Neural crest cell (in vitro differentiated cells): Measurements from ENCODE around the gene HSPA4. TPM values are rescaled to one million over a fixed set of nuclear protein-coding genes. Genes with fewer than 3 reads are reported as not detected.

ENCODE experiments used
- DNase-seq: peaks from one replicate; pipeline ENCODE4 v3.0.0; 2021; ENCODE audit warnings: low read depth, mixed read lengths, low spot score
- H3K27ac Mint-ChIP-seq: one replicate; pipeline ENCODE4 v1.8.0; 2021; ENCODE audit warnings: mild to moderate bottlenecking, mixed read lengths; ENCODE audit not compliant: unreplicated experiment
- H3K27me3 Mint-ChIP-seq: 2 replicates; pipeline ENCODE4 v1.8.0; 2021; ENCODE audit warnings: low read depth, mild to moderate bottlenecking, mixed read lengths
- H3K36me3 Mint-ChIP-seq: 2 replicates; pipeline ENCODE4 v1.8.0; 2021; ENCODE audit warnings: low read depth, mild to moderate bottlenecking, mixed read lengths
- H3K4me1 Mint-ChIP-seq: 2 replicates; pipeline ENCODE4 v1.8.0; 2021; ENCODE audit warnings: mixed read lengths
- H3K4me3 Mint-ChIP-seq: one replicate; pipeline ENCODE4 v1.8.0; 2021; ENCODE audit warnings: mild to moderate bottlenecking, mixed read lengths
- H3K9me3 Mint-ChIP-seq: 2 replicates; pipeline ENCODE4 v1.8.0; 2021; ENCODE audit warnings: mixed read lengths
- CTCF ChIP-seq: fragments of 200-600 bp; sonication (generic); conservative IDR thresholded peaks from 2 replicates; pipeline ENCODE4 v1.5.0; 2021; ENCODE audit warnings: antibody characterized with exemption, mild to moderate bottlenecking
- total RNA-seq: library from RNA; stranded (reverse); gene quantifications from 2 replicates; pipeline ENCODE4 v1.2.1, GENCODE V29; 2021

Gene HSPA4
- total RNA-seq, 1 donor from 2014 or later: 161 TPM

DNA sequence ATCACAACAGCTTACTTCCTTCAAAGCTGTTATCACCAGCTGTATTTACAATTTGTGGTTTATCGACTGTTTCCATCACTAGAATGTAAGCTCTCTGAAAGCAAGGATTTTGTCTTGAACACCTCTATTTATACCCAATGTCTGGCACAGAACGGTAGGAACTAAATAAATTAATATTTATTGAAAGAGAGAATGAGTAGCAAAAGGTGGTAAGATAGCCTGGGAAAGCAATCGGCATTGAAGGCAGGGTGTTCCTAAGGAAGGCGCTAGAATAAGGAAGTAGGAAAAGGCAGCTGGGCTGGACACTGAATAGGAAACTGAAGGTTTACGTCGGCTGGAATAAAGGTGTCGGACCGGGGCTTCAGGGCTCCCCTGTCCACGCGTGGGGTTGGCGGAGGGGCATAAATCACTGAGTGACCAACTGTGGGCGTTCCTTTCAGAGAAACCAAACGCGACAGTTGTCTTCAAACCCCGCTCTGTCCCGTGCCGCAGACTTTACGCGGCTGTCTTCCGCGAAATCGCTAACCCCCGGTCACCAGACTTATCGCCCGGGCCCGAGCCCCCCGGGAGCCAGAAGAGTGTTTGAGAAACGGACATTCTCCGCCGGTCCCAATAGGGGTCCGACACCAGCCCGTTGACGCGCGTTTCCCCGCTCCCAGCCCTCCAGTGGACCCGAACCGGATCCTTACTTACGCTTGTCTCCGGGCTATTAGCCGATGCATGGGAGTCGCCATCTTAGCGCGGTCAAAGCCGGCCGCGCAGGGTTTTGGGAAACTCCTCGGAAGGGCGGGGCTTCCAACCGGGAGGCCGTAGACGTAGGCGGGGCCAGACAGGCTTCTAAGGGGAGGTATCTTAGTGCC, 25.8 kb upstream of the HSPA4 start, which contains the start of gene ZCCHC10:
Gene ZCCHC10, minus strand, starts transcription at position 746 of the 860 bp plus-strand sequence. Its CDS starts 12 bp downstream, at position 734.
- peak; percentile 93 for DNase-seq
- no peaks in the 10 kb centered on the region for H3K27me3 Mint-ChIP-seq
- H3K36me3 Mint-ChIP-seq: no peaks in the 10 kb centered on the region
- no peak for TF ChIP-seq CTCF
- H3K4me3 Mint-ChIP-seq: peak within 1 kb of the TSS; percentile 99
- no peaks in the 10 kb centered on the region for H3K9me3 Mint-ChIP-seq
- peaks cover 26% of the 10 kb centered on the region for H3K4me1 Mint-ChIP-seq
- H3K27ac Mint-ChIP-seq: peak within 1 kb of the TSS; percentile 98

DNA sequence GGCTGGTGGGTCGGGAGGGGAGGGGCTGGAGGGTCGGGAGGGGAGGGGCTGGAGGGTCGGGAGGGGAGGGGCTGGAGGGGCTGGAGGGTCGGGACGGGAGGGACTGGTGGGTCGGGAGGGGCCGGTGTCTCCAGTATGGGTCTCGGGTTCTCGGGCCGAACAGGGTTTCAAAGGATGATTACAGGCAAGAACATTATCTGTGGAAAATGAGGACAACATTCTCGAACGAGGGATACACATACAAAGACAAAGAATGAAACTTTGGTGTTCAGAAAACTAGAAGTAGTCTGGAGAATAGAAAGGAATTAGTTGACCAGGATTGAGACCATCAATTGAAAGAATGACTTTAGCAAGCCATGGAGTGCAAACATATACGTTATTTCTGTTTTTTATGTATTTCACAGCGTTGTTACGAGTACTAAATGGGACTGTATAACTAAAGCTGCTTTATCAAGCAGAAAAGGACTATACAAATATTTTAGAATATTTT, 25.1 kb upstream of the HSPA4 start:
- Mint-ChIP-seq H3K4me1 (peaks cover 26% of the 10 kb centered on the region), H3K27ac (peak overlapping the region; percentile 87), H3K36me3 (no peaks in the 10 kb centered on the region), H3K27me3 (no peaks in the 10 kb centered on the region), H3K4me3 (peak overlapping the region; percentile 99), H3K9me3 (no peaks in the 10 kb centered on the region)
- DNase-seq: no peak
- no peak for TF ChIP-seq CTCF

DNA sequence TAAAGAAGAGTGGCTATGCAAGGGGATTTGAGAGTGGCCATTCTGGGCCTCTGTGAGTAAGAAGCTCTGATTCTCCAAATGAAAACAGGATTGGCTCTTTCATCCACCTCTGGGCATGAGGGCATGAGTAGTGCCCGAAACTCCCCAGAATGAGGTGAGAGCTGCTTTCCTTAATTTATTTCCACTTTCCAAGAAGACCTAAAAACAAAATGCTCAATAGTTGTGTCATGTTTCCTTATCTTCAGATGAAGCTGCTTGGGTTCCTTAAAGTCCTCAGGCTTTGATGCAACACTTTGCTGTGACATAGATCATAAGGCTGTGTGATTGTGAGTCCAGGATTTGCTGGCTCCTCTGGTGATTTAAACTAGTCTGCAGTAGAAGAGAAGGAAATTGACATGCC, 22.4 kb upstream of the HSPA4 start:
- H3K4me3 Mint-ChIP-seq: no peak overlapping the region
- DNase-seq: no peak
- H3K27ac Mint-ChIP-seq: no peak overlapping the region
- H3K9me3 Mint-ChIP-seq: no peaks in the 10 kb centered on the region
- TF ChIP-seq CTCF: no peak
- H3K36me3 Mint-ChIP-seq: no peaks in the 10 kb centered on the region
- H3K27me3 Mint-ChIP-seq: no peaks in the 10 kb centered on the region
- H3K4me1 Mint-ChIP-seq: peaks cover 29% of the 10 kb centered on the region

DNA sequence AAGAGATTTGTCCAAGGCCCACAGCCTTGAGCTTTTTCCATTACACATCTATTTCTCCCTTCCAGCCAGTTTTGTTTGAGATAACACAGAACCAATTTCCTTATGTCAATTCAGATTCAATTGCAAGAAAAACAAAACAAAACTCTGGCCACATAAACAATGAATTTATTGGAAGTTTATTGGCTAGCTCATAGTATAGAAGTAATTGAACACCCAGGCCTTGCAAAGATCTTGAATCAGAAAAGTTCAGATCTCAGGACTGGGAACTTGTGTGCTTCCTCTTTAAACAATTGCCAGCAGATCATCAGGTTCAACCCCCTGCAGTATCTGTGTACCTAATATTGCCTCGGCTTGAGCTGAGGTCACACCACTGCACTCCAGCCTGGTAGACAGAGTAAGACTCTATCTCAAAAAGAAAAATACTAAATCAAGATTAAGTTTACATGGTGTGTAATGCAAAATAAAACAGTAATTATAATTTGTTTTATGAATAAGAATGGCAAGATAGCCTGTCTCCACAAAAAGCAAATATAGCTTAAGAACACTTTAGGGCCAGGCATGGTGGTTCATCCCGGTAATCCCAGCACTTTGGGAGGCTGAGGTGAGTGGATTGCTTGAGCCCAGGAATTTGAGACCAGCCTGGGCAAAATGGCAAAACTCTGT, 21.3 kb upstream of the HSPA4 start:
- peaks cover 21% of the 10 kb centered on the region for H3K4me1 Mint-ChIP-seq
- H3K27ac Mint-ChIP-seq: no peak overlapping the region
- peaks cover 4% of the 10 kb centered on the region for H3K27me3 Mint-ChIP-seq
- H3K4me3 Mint-ChIP-seq: no peak overlapping the region
- H3K36me3 Mint-ChIP-seq: no peaks in the 10 kb centered on the region
- no peak for TF ChIP-seq CTCF
- no peak for DNase-seq
- no peaks in the 10 kb centered on the region for H3K9me3 Mint-ChIP-seq

- TF ChIP-seq CTCF: no peak
- H3K27ac Mint-ChIP-seq: no peak overlapping the region
- no peak for DNase-seq
- peaks cover 9% of the 10 kb centered on the region for H3K4me1 Mint-ChIP-seq
- H3K27me3 Mint-ChIP-seq: peaks cover 4% of the 10 kb centered on the region
- H3K4me3 Mint-ChIP-seq: no peak overlapping the region
- H3K9me3 Mint-ChIP-seq: no peaks in the 10 kb centered on the region
- no peaks in the 10 kb centered on the region for H3K36me3 Mint-ChIP-seq
Measured at GRCh38 chr5:133032852-133033742, 18.7 kb upstream of the HSPA4 start.
